Mucosa of descending colon (tissue), 3 donors: ENCODE results near the gene ANKMY1. TPM values are rescaled to one million over a fixed set of nuclear protein-coding genes. Genes with fewer than 3 reads are reported as not detected.

ENCODE experiments used
- ATAC-seq: fragments of 200-7000 bp; cut with Tn5 transposase; one replicate; pipeline ENCODE4 v1.9.1; 2020; ENCODE audit warnings: mild to moderate bottlenecking, moderate library complexity
- DNase-seq, 3 donors: peaks; one replicate each; pipeline ENCODE4 v3.0.0-alpha.2; 2020
- H3K36me3 ChIP-seq: fragments of 200-600 bp; one replicate; pipeline ENCODE4 v1.8.0; 2021; ENCODE audit warnings: low read depth, mild to moderate bottlenecking
- H3K4me1 ChIP-seq: fragments of 200-600 bp; one replicate; pipeline ENCODE4 v1.8.0; 2021; ENCODE audit warnings: low read depth, mild to moderate bottlenecking
- H3K4me3 ChIP-seq: fragments of 200-600 bp; one replicate; pipeline ENCODE4 v1.8.0; 2021; ENCODE audit warnings: mild to moderate bottlenecking
- H3K9me3 ChIP-seq: fragments of 200-600 bp; one replicate; pipeline ENCODE4 v1.8.0; 2021; ENCODE audit warnings: mild to moderate bottlenecking
- intact Hi-C, 2 donors: fragments of 100-400 bp; cut with DNase I in 1 of 2; cut with micrococcal nuclease in 1 of 2; formaldehyde crosslinking; loops; one replicate each; pipeline versions ENCODE4 v1.11.0 to v1.11.1; 2022; cut with DNase I, micrococcal nuclease
- total RNA-seq, 3 donors: library from RNA; stranded (reverse); fragmentation: NEBNext Ultra II Directional in 2 of 3; extraction: Animal tissue kit (Norgen Biotek cat#: 25700) in 2 of 3; gene quantifications; one replicate each; pipeline versions ENCODE4 v1.2.1 to v1.2.4, GENCODE V29; 2021 to 2023
- TF ChIP-seq, protein P1 (sequence below): fragments of 200-600 bp; IDR thresholded peaks from one replicate; pipeline ENCODE4 v1.8.0; 2022; ENCODE audit warnings: antibody characterized with exemption, mild to moderate bottlenecking
- donor health status: DM: no; HTN: no; CAD: no; lungs with moderate emphysema.
- donor health status: DM: no; HTN: no; CAD: no.
- donor health status: DM: no; HTN: yes; CAD: no.

Gene ANKMY1
- total RNA-seq, 3 donors from 2014 or later, result 23.0 to 32.7 (median 23.5) TPM

DNA sequence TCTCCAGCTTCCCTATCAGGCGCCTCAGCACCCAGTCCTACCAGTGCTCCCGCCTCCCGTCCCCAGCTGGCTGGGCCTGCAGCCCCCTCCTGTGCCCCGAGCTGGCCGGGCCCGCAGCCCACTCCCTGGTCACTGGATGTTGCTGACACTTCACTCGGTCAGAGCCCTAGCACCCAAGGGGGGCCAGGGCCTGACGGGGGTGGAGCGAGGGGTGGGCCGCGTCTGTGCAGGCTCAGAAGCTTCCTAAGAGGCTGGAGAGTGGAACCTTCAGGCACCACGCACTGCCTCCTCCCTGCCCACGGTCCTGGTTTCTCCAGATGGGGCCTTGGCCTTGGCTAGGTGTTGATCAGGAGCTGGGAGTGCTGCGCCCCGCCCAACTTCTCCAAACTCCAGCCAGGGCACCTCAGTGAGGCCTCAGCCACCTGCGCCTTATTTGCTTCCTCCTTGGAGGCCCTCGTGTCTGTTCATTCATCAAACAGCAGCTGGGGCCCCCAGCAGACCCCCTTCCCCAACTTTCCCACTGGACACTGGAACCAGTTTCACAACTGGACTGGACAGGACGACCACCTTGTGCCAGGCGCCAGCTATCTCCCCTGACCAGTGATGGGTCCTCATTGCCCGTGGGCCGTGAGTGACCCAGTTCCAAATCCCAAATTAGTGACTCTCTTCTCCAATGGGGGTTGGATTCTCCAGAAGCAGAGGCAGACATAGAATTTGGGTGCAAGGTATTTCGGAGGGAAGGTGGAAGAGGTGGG lies 45.5 kb upstream of the ANKMY1 start:
- Histone ChIP-seq H3K36me3 (no peaks in the 10 kb centered on the region), H3K4me3 (no peak overlapping the region), H3K4me1 (peaks cover 17% of the 10 kb centered on the region), H3K9me3 (no peaks in the 10 kb centered on the region)
- TF ChIP-seq, protein P1, sequence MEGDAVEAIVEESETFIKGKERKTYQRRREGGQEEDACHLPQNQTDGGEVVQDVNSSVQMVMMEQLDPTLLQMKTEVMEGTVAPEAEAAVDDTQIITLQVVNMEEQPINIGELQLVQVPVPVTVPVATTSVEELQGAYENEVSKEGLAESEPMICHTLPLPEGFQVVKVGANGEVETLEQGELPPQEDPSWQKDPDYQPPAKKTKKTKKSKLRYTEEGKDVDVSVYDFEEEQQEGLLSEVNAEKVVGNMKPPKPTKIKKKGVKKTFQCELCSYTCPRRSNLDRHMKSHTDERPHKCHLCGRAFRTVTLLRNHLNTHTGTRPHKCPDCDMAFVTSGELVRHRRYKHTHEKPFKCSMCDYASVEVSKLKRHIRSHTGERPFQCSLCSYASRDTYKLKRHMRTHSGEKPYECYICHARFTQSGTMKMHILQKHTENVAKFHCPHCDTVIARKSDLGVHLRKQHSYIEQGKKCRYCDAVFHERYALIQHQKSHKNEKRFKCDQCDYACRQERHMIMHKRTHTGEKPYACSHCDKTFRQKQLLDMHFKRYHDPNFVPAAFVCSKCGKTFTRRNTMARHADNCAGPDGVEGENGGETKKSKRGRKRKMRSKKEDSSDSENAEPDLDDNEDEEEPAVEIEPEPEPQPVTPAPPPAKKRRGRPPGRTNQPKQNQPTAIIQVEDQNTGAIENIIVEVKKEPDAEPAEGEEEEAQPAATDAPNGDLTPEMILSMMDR, result no peak
- ATAC-seq (no peak), DNase-seq (peak in 2 of 3 donors; percentile 46 to 60)
- intact Hi-C loops, result no loop called here

DNA sequence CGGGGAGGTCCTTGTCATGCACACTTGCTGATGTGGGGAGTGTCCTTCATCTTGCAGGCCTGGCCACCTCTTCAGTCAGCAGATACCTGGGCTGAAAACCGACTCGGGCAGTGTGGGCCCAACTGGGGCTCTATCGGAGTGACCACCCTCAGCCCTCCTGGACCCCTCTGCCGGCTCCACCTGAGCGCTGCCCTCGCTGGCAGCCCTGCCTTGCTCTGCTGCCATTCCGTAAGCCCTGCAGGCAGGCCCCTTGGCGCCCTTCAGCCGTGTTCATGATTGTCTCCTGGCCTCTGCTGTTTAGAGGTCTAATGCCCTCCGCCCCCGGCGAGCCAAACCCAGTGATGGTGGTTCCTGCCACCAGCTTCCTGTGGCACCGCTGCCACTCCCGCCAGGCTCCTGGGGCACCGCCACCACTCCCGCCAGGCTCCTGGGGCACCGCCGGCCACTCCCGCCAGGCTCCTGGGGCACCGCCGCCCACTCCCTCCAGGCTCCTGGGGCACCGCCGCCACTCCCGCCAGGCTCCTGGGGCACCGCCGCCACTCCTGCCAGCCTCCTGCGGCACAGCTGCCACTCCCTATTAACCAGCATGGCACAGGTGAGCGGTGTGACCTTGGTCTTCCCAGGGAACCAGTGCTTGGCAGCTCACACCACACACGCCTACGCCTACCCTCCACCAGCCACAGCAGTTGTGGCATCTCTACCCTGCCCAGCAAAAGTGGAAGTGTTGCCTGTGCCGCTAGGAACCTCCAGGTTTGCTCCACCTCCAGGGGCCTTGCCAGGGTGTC lies 44.7 kb upstream of the ANKMY1 start:
- peak in 2 of 3 donors; percentile 47 to 56 for DNase-seq

DNA sequence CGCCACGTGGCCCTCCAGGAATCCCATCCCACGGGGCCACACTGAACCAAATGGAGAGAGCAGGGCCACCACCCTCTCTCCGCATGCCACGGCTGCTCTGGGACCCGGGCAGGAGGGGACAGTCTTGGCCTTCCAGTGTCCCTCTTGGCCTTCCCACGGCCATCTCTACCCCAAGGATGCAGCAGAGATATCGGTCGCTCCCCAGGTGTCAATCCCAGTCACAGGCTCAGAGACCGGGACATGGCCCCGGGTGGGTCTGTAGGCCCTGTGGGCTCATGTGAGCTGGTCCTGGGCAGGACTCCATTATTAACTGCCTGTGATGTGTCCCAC lies 44.0 kb upstream of the ANKMY1 start:
- TF ChIP-seq, protein P1, result no peak
- Histone ChIP-seq H3K36me3 (no peaks in the 10 kb centered on the region), H3K4me3 (no peak overlapping the region), H3K9me3 (no peaks in the 10 kb centered on the region), H3K4me1 (peaks cover 17% of the 10 kb centered on the region)
- DNase-seq (peak in 2 of 3 donors; percentile 22 to 51), ATAC-seq (no peak)
- intact Hi-C loops, result no loop called here

More for the DNA sequence above, 44.7 kb upstream of the ANKMY1 start:
- Histone ChIP-seq H3K4me3 (no peak overlapping the region), H3K36me3 (no peaks in the 10 kb centered on the region), H3K9me3 (no peaks in the 10 kb centered on the region), H3K4me1 (peaks cover 17% of the 10 kb centered on the region)
- no peak for ATAC-seq
- TF ChIP-seq, protein P1, result no peak
- intact Hi-C loops, result no loop called here

DNA sequence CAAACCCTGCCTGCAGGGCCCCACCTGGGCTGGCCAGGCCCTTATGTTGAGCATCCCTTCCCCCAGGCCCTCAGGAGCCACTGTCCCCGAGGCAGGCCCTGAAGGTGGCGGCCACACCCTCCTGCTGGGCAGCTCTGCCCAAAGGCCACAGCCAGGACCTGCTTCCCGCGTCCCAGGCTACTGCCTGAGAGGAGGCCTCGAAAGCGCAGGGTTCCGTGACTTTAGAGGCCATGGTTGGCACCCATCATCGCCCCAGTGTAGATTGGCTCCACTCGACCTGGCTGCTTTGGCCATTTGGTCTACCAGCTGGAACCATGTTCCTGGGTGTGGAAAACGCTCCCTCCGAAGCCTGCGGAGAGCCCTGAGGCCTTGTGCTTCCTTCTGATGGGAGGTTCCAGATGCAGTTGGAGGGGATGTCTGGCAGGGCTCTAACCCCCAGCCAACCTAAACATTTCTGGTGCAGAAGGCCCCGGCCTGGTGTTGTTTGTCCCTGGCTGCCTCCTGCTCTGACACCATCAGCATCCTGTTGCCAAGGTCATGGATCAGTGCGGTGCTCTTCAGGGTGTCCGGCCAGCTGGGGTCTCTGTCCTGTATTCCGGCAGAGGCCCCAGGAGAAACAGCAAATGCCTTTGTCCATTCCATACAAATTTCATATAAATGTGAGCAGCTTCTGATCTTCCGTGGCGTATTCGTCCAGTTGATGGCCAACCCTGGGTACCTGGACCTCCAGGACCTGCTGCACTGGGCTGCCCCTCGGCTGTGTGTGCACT lies 43.5 kb upstream of the ANKMY1 start:
- intact Hi-C loops, result no loop called here
- DNase-seq, result peak in 2 of 3 donors; percentile 23 to 46

DNA sequence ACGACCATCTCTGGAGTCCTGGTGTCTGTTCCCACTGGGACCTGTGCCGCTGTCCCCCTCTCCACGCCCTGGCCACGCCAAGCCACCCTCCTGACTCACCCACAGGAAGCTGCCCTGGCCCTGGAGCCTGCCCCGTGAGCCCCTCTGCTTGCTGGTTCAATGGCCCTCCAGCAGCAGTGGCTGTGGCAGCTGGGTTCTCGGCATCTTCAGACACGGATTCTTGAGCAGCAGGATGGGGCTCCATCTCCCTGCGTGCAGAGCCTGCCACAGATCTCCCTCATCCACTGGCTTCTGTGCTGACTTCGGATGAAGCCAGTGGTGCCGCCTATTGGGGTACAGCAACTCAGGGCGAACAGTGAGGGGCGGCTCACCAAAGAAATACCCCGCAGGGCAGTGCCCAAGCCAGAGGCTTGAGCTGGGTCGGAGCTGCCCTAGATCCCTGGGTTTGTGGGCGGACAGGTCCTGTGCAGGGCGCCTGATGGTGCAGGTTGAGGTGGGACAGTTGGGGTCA lies 42.7 kb upstream of the ANKMY1 start:
- Histone ChIP-seq H3K9me3 (no peaks in the 10 kb centered on the region), H3K4me3 (no peak overlapping the region), H3K4me1 (peaks cover 17% of the 10 kb centered on the region), H3K36me3 (no peaks in the 10 kb centered on the region)
- ATAC-seq, result no peak
- TF ChIP-seq, protein P1, result no peak
- DNase-seq, result peak in 1 of 3 donors; percentile 29
- intact Hi-C loops, result no loop called here

More for the DNA sequence above, 43.5 kb upstream of the ANKMY1 start:
- Histone ChIP-seq H3K4me1 (peaks cover 17% of the 10 kb centered on the region), H3K36me3 (no peaks in the 10 kb centered on the region), H3K4me3 (no peak overlapping the region), H3K9me3 (no peaks in the 10 kb centered on the region)
- no peak for ATAC-seq
- TF ChIP-seq, protein P1, result no peak
